Endodermal cell (in vitro differentiated cells): ENCODE data around the gene RPTOR. TPM values are rescaled to one million over a fixed set of nuclear protein-coding genes. Genes with fewer than 3 reads are reported as not detected.
A peak's percentile ranks its signal among the peaks of the same experiment; 100 is the strongest.

Experiments used
- DNase-seq: peaks from one replicate; pipeline ENCODE4 v3.0.0-alpha.2; 2017
- H3K27ac ChIP-seq: 2 replicates; pipeline ENCODE4 v1.5.1; 2013; ENCODE audit warnings: mild to moderate bottlenecking, low read depth, low read length, moderate library complexity
- H3K27me3 ChIP-seq: 2 replicates; pipeline ENCODE4 v1.6.1; 2013; ENCODE audit warnings: mild to moderate bottlenecking, low read length, moderate library complexity; ENCODE audit not compliant: insufficient read depth, control insufficient read depth, poor library complexity, severe bottlenecking
- H3K36me3 ChIP-seq: 2 replicates; pipeline ENCODE4 v1.7.0; 2013; ENCODE audit warnings: mild to moderate bottlenecking, low read length, moderate library complexity; ENCODE audit not compliant: control insufficient read depth, insufficient read depth
- H3K4me1 ChIP-seq: one replicate; pipeline ENCODE4 v1.7.0; 2013; ENCODE audit warnings: low read length; ENCODE audit not compliant: control insufficient read depth, insufficient read depth
- H3K4me3 ChIP-seq: 2 replicates; pipeline ENCODE4 v1.5.1; 2013; ENCODE audit warnings: mild to moderate bottlenecking, low read length, moderate library complexity
- H3K9ac ChIP-seq: 2 replicates; pipeline ENCODE4 v1.6.1; 2013; ENCODE audit warnings: mild to moderate bottlenecking, low read length, moderate library complexity; ENCODE audit not compliant: poor library complexity, severe bottlenecking; ENCODE audit errors: extremely low read depth
- H3K9me3 ChIP-seq: 2 replicates; pipeline ENCODE4 v1.6.1; 2013; ENCODE audit warnings: mild to moderate bottlenecking, low read length, moderate library complexity; ENCODE audit not compliant: control insufficient read depth
- H3K27ac Mint-ChIP-seq: 2 replicates; pipeline ENCODE4 v1.8.0; 2020; ENCODE audit warnings: mixed read lengths
- H3K27me3 Mint-ChIP-seq: 2 replicates; pipeline ENCODE4 v1.8.0; 2021; ENCODE audit warnings: mild to moderate bottlenecking, mixed read lengths; ENCODE audit not compliant: insufficient read depth
- H3K36me3 Mint-ChIP-seq: 2 replicates; pipeline ENCODE4 v1.8.0; 2020; ENCODE audit warnings: low read depth, mixed read lengths
- H3K4me1 Mint-ChIP-seq: 2 replicates; pipeline ENCODE4 v1.8.0; 2020; ENCODE audit warnings: mixed read lengths
- H3K4me3 Mint-ChIP-seq: 2 replicates; pipeline ENCODE4 v1.8.0; 2020; ENCODE audit warnings: mild to moderate bottlenecking, moderate library complexity, mixed read lengths
- H3K9me3 Mint-ChIP-seq: 2 replicates; pipeline ENCODE4 v1.8.0; 2020; ENCODE audit warnings: mild to moderate bottlenecking, mixed read lengths
- CTCF ChIP-seq: fragments of 200-600 bp; sonication (generic); conservative IDR thresholded peaks from 2 replicates; pipeline ENCODE4 v1.5.0; 2021; ENCODE audit warnings: antibody characterized with exemption, mild to moderate bottlenecking
- WGBS, 2 experiments: methylation state at CpG; one replicate each; pipeline versions ENCODE4 v1.1.5 to v1.1.7; 2013; ENCODE audit warnings: missing lambda C conversion rate in 2 of 2, mixed read lengths in 1 of 2; ENCODE audit not compliant: insufficient coverage in 1 of 2, insufficient read length in 1 of 2; 5-methylcytosine and 5-hydroxymethylcytosine counted together
- total RNA-seq, 2 donors: library from RNA; stranded (reverse); fragmentation: NEBNext Ultra II Directional in 1 of 2; extraction: Animal tissue kit (Norgen Biotek cat#: 25700) in 1 of 2; gene quantifications; 2 replicates in 1 of 2; 3 replicates in 1 of 2; pipeline ENCODE4 v1.2.1, GENCODE V29; 2021

Gene RPTOR
- total RNA-seq, 2 donors from 2014 or later: 45.1 to 53.4 TPM

- Mint-ChIP-seq H3K9me3 (no peaks in the 10 kb centered on the region), H3K27me3 (no peaks in the 10 kb centered on the region), H3K36me3 (peaks cover 14% of the 10 kb centered on the region), H3K4me1 (no peaks in the 10 kb centered on the region), H3K4me3 (no peak overlapping the region), H3K27ac (no peak overlapping the region)
- 94 to 96% methylated on average over 3 to 5 of the region's 5 CpGs for WGBS, 2 experiments
- no peaks in the 10 kb centered on the region for H3K4me1 ChIP-seq
- no peak overlapping the region for H3K4me3 ChIP-seq
- H3K9ac ChIP-seq: no peak overlapping the region
- no peak for DNase-seq
- no peak for TF ChIP-seq CTCF
- no peaks in the 10 kb centered on the region for H3K27me3 ChIP-seq
- no peak overlapping the region for H3K27ac ChIP-seq
- H3K9me3 ChIP-seq: no peaks in the 10 kb centered on the region
- H3K36me3 ChIP-seq: no peaks in the 10 kb centered on the region
Observed at GRCh38 chr17:80955078-80955477, 410.4 kb downstream of the RPTOR start.

DNA sequence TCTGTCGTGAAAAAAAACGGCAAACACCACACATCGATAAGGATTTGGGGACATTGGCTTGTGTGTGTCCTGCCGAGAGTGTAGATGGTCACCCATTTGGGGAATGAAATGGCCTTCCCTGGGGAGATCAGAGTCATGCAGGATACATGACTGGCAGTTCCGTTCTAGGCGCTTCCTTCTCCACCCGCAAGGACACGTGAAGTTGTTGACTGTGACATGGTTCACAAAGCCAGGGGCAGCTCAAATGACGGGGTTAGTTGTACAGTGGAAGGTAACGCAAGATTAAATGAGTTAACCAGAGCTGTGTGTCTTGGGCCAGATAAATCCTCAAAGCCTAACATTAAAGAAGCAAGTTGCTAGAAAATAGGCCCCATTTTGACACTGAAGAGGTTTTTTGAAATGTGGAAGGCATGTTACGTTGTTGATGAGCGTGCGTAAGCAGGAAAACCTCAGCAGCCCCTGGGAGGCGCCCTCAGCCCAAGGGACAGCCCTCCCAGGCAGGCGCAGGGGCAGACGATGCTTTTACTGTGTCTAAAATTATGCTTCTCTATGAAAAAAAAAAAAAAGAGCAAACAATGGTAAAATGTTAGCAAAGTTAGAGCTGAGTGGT, 411.1 kb downstream of the RPTOR start:
- Histone ChIP-seq H3K4me3 (no peak overlapping the region), H3K36me3 (no peaks in the 10 kb centered on the region), H3K9ac (no peak overlapping the region), H3K9me3 (no peaks in the 10 kb centered on the region), H3K27ac (no peak overlapping the region), H3K4me1 (no peaks in the 10 kb centered on the region), H3K27me3 (no peaks in the 10 kb centered on the region)
- TF ChIP-seq CTCF: peak; percentile 18
- H3K27ac Mint-ChIP-seq: no peak overlapping the region
- no peaks in the 10 kb centered on the region for H3K9me3 Mint-ChIP-seq
- no peak overlapping the region for H3K4me3 Mint-ChIP-seq
- no peaks in the 10 kb centered on the region for H3K4me1 Mint-ChIP-seq
- peaks cover 14% of the 10 kb centered on the region for H3K36me3 Mint-ChIP-seq
- no peaks in the 10 kb centered on the region for H3K27me3 Mint-ChIP-seq
- 95 to 97% methylated on average over 12 to 16 of the region's 16 CpGs for WGBS, 2 experiments
- no peak for DNase-seq

DNA sequence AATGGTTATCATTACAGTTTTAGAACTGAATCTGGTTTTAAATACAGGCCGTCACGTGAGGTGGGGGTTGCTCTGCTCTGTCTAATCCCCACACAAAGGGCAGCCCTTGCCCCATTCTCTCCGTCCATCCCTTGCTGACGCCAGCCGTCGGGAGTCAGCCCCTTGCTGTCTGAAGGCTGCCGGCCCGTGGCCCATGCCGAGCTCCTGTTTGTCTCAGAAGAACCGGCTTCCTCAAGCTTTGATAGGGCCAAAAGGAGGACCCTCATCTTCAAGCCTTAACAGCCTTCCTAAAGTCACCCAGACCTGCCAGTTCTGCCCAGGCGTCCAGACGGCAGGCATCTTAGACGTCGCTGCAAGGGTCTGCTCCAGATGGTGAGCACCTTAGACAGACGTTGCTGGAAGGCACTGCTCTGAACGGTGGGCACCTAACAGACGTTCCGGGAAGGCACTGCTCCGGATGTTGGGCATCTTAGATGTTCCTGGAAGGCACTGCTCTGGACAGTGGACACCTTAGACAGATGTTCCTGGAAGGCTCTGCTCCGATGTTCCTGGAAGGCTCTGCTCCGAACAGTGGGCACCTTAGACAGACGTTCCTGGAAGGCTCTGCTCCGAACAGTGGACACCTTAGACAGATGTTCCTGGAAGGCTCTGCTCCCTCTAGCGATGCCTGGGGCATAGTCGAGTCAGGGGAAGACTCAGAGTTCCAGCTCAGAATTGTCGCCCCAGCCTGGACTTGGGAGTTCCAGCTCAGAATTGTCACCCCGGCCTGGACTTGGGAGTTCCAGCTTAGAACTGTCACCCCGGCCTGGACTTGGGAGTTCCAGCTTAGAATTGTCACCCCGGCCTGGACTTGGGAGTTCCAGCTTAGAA, 411.9 kb downstream of the RPTOR start:
- H3K4me3 Mint-ChIP-seq: no peak overlapping the region
- Histone ChIP-seq H3K4me1 (no peaks in the 10 kb centered on the region), H3K36me3 (no peaks in the 10 kb centered on the region), H3K27ac (no peak overlapping the region), H3K9me3 (no peaks in the 10 kb centered on the region), H3K9ac (no peak overlapping the region), H3K4me3 (no peak overlapping the region), H3K27me3 (no peaks in the 10 kb centered on the region)
- 89 to 90% methylated on average over 25 to 26 of the region's 29 CpGs for WGBS, 2 experiments
- H3K4me1 Mint-ChIP-seq: no peaks in the 10 kb centered on the region
- DNase-seq: no peak
- peak overlapping the region; percentile 35 for H3K27ac Mint-ChIP-seq
- peaks cover 14% of the 10 kb centered on the region for H3K36me3 Mint-ChIP-seq
- no peaks in the 10 kb centered on the region for H3K27me3 Mint-ChIP-seq
- no peak for TF ChIP-seq CTCF
- no peaks in the 10 kb centered on the region for H3K9me3 Mint-ChIP-seq
